Mesenchymal stem cell (in vitro differentiated cells and primary cell): ENCODE results near the gene OTC.

Experiments used
- DNase-seq: peaks from one replicate; pipeline ENCODE4 v3.0.0-alpha.2; 2013
- H2AFZ ChIP-seq: one replicate; pipeline ENCODE4 v1.6.1; 2013; ENCODE audit warnings: low read depth, mild to moderate bottlenecking, control low read depth, inconsistent platforms, low read length, moderate library complexity
- H2AK5ac ChIP-seq: 2 replicates; pipeline ENCODE4 v1.6.1; 2013; ENCODE audit warnings: low read length, moderate library complexity, mild to moderate bottlenecking, inconsistent platforms; ENCODE audit not compliant: severe bottlenecking
- H2BK120ac ChIP-seq: one replicate; pipeline ENCODE4 v1.6.1; 2013; ENCODE audit warnings: low read depth, mild to moderate bottlenecking, inconsistent platforms, low read length, moderate library complexity
- H2BK12ac ChIP-seq, 2 experiments: one replicate each; pipeline ENCODE4 v1.6.1; 2013; ENCODE audit warnings: inconsistent platforms in 2 of 2, low read length in 2 of 2, mild to moderate bottlenecking in 2 of 2, moderate library complexity in 2 of 2, control low read depth in 1 of 2
- H2BK15ac ChIP-seq: one replicate; pipeline ENCODE4 v1.6.1; 2013; ENCODE audit warnings: mild to moderate bottlenecking, low read depth, inconsistent platforms; ENCODE audit not compliant: poor library complexity, severe bottlenecking
- H2BK5ac ChIP-seq: 2 replicates; pipeline ENCODE4 v1.6.1; 2013; ENCODE audit warnings: low read depth, mild to moderate bottlenecking, low read length, control low read depth, inconsistent platforms; ENCODE audit not compliant: poor library complexity, severe bottlenecking
- H3K14ac ChIP-seq, 2 experiments: one replicate each; pipeline ENCODE4 v1.6.1; 2013; ENCODE audit warnings: inconsistent platforms in 2 of 2, low read length in 2 of 2, control low read depth in 1 of 2, mild to moderate bottlenecking in 1 of 2, moderate library complexity in 1 of 2
- H3K18ac ChIP-seq, 2 experiments: one replicate each; pipeline ENCODE4 v1.6.1; 2013; ENCODE audit warnings: inconsistent platforms in 2 of 2, low read length in 2 of 2, control low read depth in 1 of 2, low read depth in 1 of 2, mild to moderate bottlenecking in 1 of 2
- H3K23ac ChIP-seq, 2 experiments: one replicate each; pipeline ENCODE4 v1.6.1; 2013; ENCODE audit warnings: inconsistent platforms in 2 of 2, low read length in 2 of 2, mild to moderate bottlenecking in 2 of 2, moderate library complexity in 2 of 2, control low read depth in 1 of 2
- H3K27ac ChIP-seq: 2 replicates; pipeline ENCODE4 v1.5.1; 2013; ENCODE audit warnings: mild to moderate bottlenecking, moderate library complexity, low read length, control low read depth, inconsistent platforms; ENCODE audit not compliant: poor library complexity, severe bottlenecking
- H3K27me3 ChIP-seq, 2 experiments: 2 replicates each; pipeline versions ENCODE4 v1.6.1 to v1.7.0; 2013; ENCODE audit warnings: low read length in 2 of 2, mild to moderate bottlenecking in 2 of 2, moderate library complexity in 2 of 2, control low read depth in 1 of 2, inconsistent platforms in 1 of 2; ENCODE audit not compliant: control insufficient read depth in 1 of 2, insufficient read depth in 1 of 2
- H3K36me3 ChIP-seq, 2 experiments: 2 replicates each; pipeline versions ENCODE4 v1.6.1 to v1.7.0; 2013; ENCODE audit warnings: low read length in 2 of 2, control low read depth in 1 of 2, inconsistent platforms in 1 of 2, low read depth in 1 of 2, mild to moderate bottlenecking in 1 of 2; ENCODE audit not compliant: insufficient read depth in 2 of 2, control insufficient read depth in 1 of 2
- H3K4ac ChIP-seq, 2 experiments: one replicate each; pipeline ENCODE4 v1.6.1; 2013; ENCODE audit warnings: inconsistent platforms in 2 of 2, low read length in 2 of 2, mild to moderate bottlenecking in 2 of 2, moderate library complexity in 2 of 2, control low read depth in 1 of 2, low read depth in 1 of 2
- H3K4me1 ChIP-seq: 2 replicates; pipeline ENCODE4 v1.6.1; 2013; ENCODE audit warnings: low read depth, low read length, control low read depth; ENCODE audit not compliant: control insufficient read depth, insufficient read depth
- H3K4me2 ChIP-seq: 2 replicates; pipeline ENCODE4 v1.6.1; 2013; ENCODE audit warnings: low read length, mild to moderate bottlenecking, inconsistent platforms; ENCODE audit not compliant: poor library complexity, severe bottlenecking
- H3K4me3 ChIP-seq, 2 experiments: 2 replicates each; pipeline versions ENCODE4 v1.5.1 to v1.7.0; 2013; ENCODE audit warnings: low read length in 2 of 2, mild to moderate bottlenecking in 2 of 2, control low read depth in 1 of 2, low read depth in 1 of 2; ENCODE audit not compliant: insufficient read depth in 1 of 2
- H3K79me1 ChIP-seq: replicated peaks from 2 replicates; pipeline ENCODE4 v1.6.1; 2013; ENCODE audit warnings: mild to moderate bottlenecking, control low read depth, low read length, inconsistent platforms; ENCODE audit not compliant: poor library complexity, severe bottlenecking
- H3K9ac ChIP-seq: 2 replicates; pipeline ENCODE4 v1.7.0; 2013; ENCODE audit warnings: mild to moderate bottlenecking, low read length, moderate library complexity
- H3K9me3 ChIP-seq: 2 replicates; pipeline ENCODE4 v1.7.0; 2013; ENCODE audit warnings: mild to moderate bottlenecking, low read length; ENCODE audit not compliant: control insufficient read depth
- H4K8ac ChIP-seq: one replicate; pipeline ENCODE4 v1.6.1; 2013; ENCODE audit warnings: inconsistent platforms, mild to moderate bottlenecking, low read length, moderate library complexity
- H4K91ac ChIP-seq: one replicate; pipeline ENCODE4 v1.6.1; 2013; ENCODE audit warnings: mild to moderate bottlenecking, low read length, inconsistent platforms
- WGBS: methylation state at CpG from one replicate; pipeline ENCODE4 v1.1.7; 2013; ENCODE audit warnings: mixed read lengths; 5-methylcytosine and 5-hydroxymethylcytosine counted together

The OTC gene

DNA sequence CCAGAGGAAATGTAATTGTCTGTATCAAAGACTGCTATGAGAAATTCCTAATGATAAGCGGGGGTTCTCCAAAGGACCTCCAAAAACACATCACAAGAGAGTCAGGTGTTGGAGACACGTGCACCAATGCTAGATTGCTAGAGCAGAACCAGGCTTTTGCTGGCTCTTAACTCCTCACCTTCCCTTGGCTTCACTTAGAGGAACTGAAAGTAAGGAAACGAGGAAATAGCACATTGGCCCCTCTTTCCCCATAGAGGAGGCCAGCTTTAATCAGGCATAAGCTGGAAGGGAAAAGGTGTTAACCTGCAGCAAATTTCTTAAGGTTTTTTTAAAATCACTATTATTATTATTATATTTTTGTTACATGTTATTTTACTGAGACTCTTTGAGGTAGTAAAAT lies 13.6 kb downstream of the OTC start:
- no peak overlapping the region for H2BK120ac ChIP-seq
- no peak overlapping the region for H3K14ac ChIP-seq
- no peak overlapping the region for H3K4me3 ChIP-seq
- H3K9me3 ChIP-seq, result no peaks in the 10 kb centered on the region
- H3K27me3 ChIP-seq, result peaks cover 0 to 25% of the 10 kb centered on the region in 2 experiments
- no peak overlapping the region for H3K18ac ChIP-seq
- no peak overlapping the region for H4K8ac ChIP-seq
- WGBS, result 68% methylated on average over 2 of the region's 3 CpGs
- no peak overlapping the region for H2BK15ac ChIP-seq
- no peaks in the 10 kb centered on the region for H3K79me1 ChIP-seq
- H3K4me2 ChIP-seq, result no peak overlapping the region
- no peak overlapping the region for H3K27ac ChIP-seq
- H2BK12ac ChIP-seq, result no peak overlapping the region
- H3K4ac ChIP-seq, result no peak overlapping the region
- no peak overlapping the region for H4K91ac ChIP-seq
- no peak overlapping the region for H2BK5ac ChIP-seq
- no peak overlapping the region for H2AK5ac ChIP-seq
- DNase-seq, result no peak
- no peak overlapping the region for H3K9ac ChIP-seq
- H3K4me1 ChIP-seq, result no peaks in the 10 kb centered on the region
- no peaks in the 10 kb centered on the region for H3K36me3 ChIP-seq
- no peak overlapping the region for H3K23ac ChIP-seq
- no peak overlapping the region for H2AFZ ChIP-seq

DNA sequence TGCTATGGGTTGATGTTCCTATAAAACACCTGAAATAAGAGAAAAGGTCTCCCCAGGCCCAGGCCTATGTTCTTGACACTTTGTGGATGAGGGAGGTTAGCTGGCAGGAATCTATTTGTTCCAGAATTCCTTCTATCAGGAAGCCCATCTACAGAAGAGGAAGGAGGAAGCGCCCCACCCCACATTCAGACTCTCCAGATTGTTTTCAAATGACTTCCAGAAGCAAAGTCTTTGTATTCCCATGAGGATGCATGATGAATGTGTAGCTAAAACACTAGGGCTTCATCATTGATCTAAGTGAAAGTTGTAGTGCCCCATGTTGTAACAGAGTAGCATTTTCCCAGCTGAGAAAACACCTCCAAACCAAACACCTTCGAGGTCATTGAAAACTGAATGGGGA lies 16.4 kb downstream of the OTC start:
- H3K36me3 ChIP-seq, result no peaks in the 10 kb centered on the region
- no peak overlapping the region for H4K91ac ChIP-seq
- H3K27me3 ChIP-seq, result peaks cover 0 to 41% of the 10 kb centered on the region in 2 experiments
- no peaks in the 10 kb centered on the region for H3K79me1 ChIP-seq
- no peak overlapping the region for H3K4me2 ChIP-seq
- no peak overlapping the region for H3K4me3 ChIP-seq
- no peak overlapping the region for H3K9ac ChIP-seq
- no peak overlapping the region for H3K14ac ChIP-seq
- H2AFZ ChIP-seq, result no peak overlapping the region
- no peak overlapping the region for H3K18ac ChIP-seq
- no peak overlapping the region for H3K23ac ChIP-seq
- no peaks in the 10 kb centered on the region for H3K4me1 ChIP-seq
- H3K27ac ChIP-seq, result no peak overlapping the region
- H2BK120ac ChIP-seq, result no peak overlapping the region
- H3K9me3 ChIP-seq, result no peaks in the 10 kb centered on the region
- H2BK12ac ChIP-seq, result no peak overlapping the region
- DNase-seq, result no peak
- H3K4ac ChIP-seq, result no peak overlapping the region
- no peak overlapping the region for H2AK5ac ChIP-seq
- no peak overlapping the region for H4K8ac ChIP-seq
- H2BK15ac ChIP-seq, result no peak overlapping the region
- H2BK5ac ChIP-seq, result no peak overlapping the region
- no CpG with 5 or more reads among the region's 2 CpGs for WGBS

GRCh38 chrX:38371641-38372040 lies 19.2 kb downstream of the OTC start:
- Histone ChIP-seq H2BK12ac (no peak overlapping the region), H2AFZ (no peak overlapping the region), H3K27ac (no peak overlapping the region), H3K4ac (no peak overlapping the region), H2BK15ac (no peak overlapping the region), H3K4me1 (no peaks in the 10 kb centered on the region), H3K18ac (no peak overlapping the region), H3K27me3 (peaks cover 0 to 44% of the 10 kb centered on the region in 2 experiments), H2AK5ac (no peak overlapping the region), H3K14ac (no peak overlapping the region), H4K8ac (no peak overlapping the region), H3K9me3 (no peaks in the 10 kb centered on the region), H4K91ac (no peak overlapping the region), H2BK5ac (no peak overlapping the region), H3K36me3 (no peaks in the 10 kb centered on the region), H3K23ac (no peak overlapping the region), H2BK120ac (no peak overlapping the region), H3K4me3 (no peak overlapping the region), H3K4me2 (no peak overlapping the region), H3K9ac (no peak overlapping the region), H3K79me1 (no peaks in the 10 kb centered on the region)
- no peak for DNase-seq
- WGBS, result no CpG with 5 or more reads among the region's 2 CpGs

- Histone ChIP-seq H2AK5ac (no peak overlapping the region), H2AFZ (no peak overlapping the region), H3K4me2 (no peak overlapping the region), H3K27ac (no peak overlapping the region), H3K4me1 (no peaks in the 10 kb centered on the region), H3K27me3 (peaks cover 0 to 53% of the 10 kb centered on the region in 2 experiments), H2BK120ac (no peak overlapping the region), H2BK15ac (no peak overlapping the region), H3K9me3 (no peaks in the 10 kb centered on the region), H3K18ac (no peak overlapping the region), H3K23ac (no peak overlapping the region), H3K36me3 (no peaks in the 10 kb centered on the region), H3K14ac (no peak overlapping the region), H3K79me1 (no peaks in the 10 kb centered on the region), H3K4ac (no peak overlapping the region), H2BK5ac (no peak overlapping the region), H4K8ac (no peak overlapping the region), H3K9ac (no peak overlapping the region), H2BK12ac (no peak overlapping the region), H4K91ac (no peak overlapping the region), H3K4me3 (no peak overlapping the region)
- no peak for DNase-seq
- no CpG with 5 or more reads among the region's 3 CpGs for WGBS
Observed at GRCh38 chrX:38374431-38374830, 22.0 kb downstream of the OTC start.
